ENCODE data around the gene GNB2. TPM values are rescaled to one million over a fixed set of nuclear protein-coding genes. Genes with fewer than 3 reads are reported as not detected.

GNB2 gene
- total and polyA plus RNA-seq, 2 of the 13 experiments (the other 11 are each of a cell fraction or from before 2014, with no cell fraction given): 48.3 to 67.1 TPM

GRCh38 chr7:100674411-100675104, 1.0 kb downstream of the GNB2 start (continued):
- TF ChIP-seq, protein P1, sequence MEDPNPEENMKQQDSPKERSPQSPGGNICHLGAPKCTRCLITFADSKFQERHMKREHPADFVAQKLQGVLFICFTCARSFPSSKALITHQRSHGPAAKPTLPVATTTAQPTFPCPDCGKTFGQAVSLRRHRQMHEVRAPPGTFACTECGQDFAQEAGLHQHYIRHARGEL (CRISPR knock-in tag; IDR thresholded peaks at IDR 0.05): no peak
- no peak for TF ChIP-seq ZNF124 (CRISPR knock-in tag; IDR thresholded peaks at IDR 0.05)
- TF ChIP-seq ZNF598 (CRISPR knock-in tag; IDR thresholded peaks at IDR 0.05; ENCODE audit: borderline replicate concordance): no peak
- no peak for TF ChIP-seq SATB2 (CRISPR knock-in tag; IDR thresholded peaks at IDR 0.05)
- no peak for TF ChIP-seq ZNF30 (CRISPR knock-in tag; IDR thresholded peaks at IDR 0.05)
- no peak for TF ChIP-seq GLI4 (CRISPR knock-in tag; IDR thresholded peaks at IDR 0.05; ENCODE audit: borderline replicate concordance)
- TF ChIP-seq ZNF446 (CRISPR knock-in tag; IDR thresholded peaks at IDR 0.05): no peak; the same call in 1 of the 2 replicates
- no peak for TF ChIP-seq GTF3A (CRISPR knock-in tag; conservative IDR thresholded peaks at IDR 0.05)
- TF ChIP-seq ZNF44 (CRISPR knock-in tag; IDR thresholded peaks at IDR 0.05): no peak
- TF ChIP-seq USF2 (IDR thresholded peaks at IDR 0.05; ENCODE audit: low read depth, low read length): no peak
- TF ChIP-seq USF2 (CRISPR knock-in tag; IDR thresholded peaks at IDR 0.05; ENCODE audit: borderline replicate concordance): no peak
- peak; percentile 53 for TF ChIP-seq RBM39 (IDR thresholded peaks at IDR 0.05; ENCODE audit: low read depth, low read length, poor library complexity, severe bottlenecking)
- TF ChIP-seq ZFP41 (CRISPR knock-in tag; IDR thresholded peaks at IDR 0.05; ENCODE audit: borderline replicate concordance): no peak
- TF ChIP-seq ZNF773 (CRISPR knock-in tag; IDR thresholded peaks at IDR 0.05; ENCODE audit: borderline replicate concordance): no peak
- TF ChIP-seq ZNF781 (CRISPR knock-in tag; IDR thresholded peaks at IDR 0.05; ENCODE audit: borderline replicate concordance, not compliant biosample characterization): no peak
- TF ChIP-seq GABPA (IDR thresholded peaks at IDR 0.05; ENCODE audit: low read depth, low read length): no peak
- no peak for TF ChIP-seq GABPA (CRISPR knock-in tag; IDR thresholded peaks at IDR 0.05; ENCODE audit: low read depth)
- no peak for TF ChIP-seq SIN3B (IDR thresholded peaks at IDR 0.05; ENCODE audit: low read length)
